ENCODE data around the gene KATNA1.

DNA sequence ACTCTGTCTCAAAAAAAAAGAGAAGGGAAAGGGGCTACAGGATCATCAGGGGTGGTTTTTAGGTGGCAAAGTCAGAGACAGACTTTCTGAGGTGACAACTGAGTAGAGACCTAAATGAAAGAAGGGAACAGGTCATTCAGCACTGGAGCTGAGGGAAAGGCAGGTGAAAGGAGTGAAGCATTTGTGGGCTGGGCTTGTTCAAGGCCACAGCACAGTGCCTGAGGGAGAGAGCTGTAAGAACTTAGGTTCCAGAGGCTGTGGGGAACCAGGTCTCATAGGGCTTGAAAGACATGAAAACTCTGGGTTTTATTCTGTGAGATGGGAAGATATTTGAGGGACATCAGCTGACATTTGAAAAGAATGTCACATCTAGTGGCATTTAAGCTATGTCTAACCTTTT, 20.8 kb downstream of the KATNA1 start:
- no peak for TF ChIP-seq POLR2A (IDR thresholded peaks at IDR 0.05)
- TF ChIP-seq, protein P1, sequence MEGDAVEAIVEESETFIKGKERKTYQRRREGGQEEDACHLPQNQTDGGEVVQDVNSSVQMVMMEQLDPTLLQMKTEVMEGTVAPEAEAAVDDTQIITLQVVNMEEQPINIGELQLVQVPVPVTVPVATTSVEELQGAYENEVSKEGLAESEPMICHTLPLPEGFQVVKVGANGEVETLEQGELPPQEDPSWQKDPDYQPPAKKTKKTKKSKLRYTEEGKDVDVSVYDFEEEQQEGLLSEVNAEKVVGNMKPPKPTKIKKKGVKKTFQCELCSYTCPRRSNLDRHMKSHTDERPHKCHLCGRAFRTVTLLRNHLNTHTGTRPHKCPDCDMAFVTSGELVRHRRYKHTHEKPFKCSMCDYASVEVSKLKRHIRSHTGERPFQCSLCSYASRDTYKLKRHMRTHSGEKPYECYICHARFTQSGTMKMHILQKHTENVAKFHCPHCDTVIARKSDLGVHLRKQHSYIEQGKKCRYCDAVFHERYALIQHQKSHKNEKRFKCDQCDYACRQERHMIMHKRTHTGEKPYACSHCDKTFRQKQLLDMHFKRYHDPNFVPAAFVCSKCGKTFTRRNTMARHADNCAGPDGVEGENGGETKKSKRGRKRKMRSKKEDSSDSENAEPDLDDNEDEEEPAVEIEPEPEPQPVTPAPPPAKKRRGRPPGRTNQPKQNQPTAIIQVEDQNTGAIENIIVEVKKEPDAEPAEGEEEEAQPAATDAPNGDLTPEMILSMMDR (IDR thresholded peaks at IDR 0.05): no peak

Measured in testis (tissue), 2 donors.